K562 (cell line): ENCODE data around the gene DUOX2. TPM values are rescaled to one million over a fixed set of nuclear protein-coding genes. Genes with fewer than 3 reads are reported as not detected.

Experiments
- ATAC-seq: fragments of 200-7000 bp; cut with Tn5 transposase; 3 replicates; pipeline ENCODE4 v1.9.1; 2020; ENCODE audit warnings: moderate library complexity
- BruUV-seq: library from RNA; stranded (reverse); fragments of 400-500 nt; replicated peaks from 2 replicates; lab custom pipeline; 2021; lab: Mats Ljungman, UMichigan
- CTCF ChIA-PET: fragments of 300-600 bp; formaldehyde crosslinking; extraction: SDS; loops from one replicate; lab custom pipeline; 2021; ENCODE audit warnings: low intra/inter-chr PET ratio; lab: Yijun Ruan, JAX
- POLR2A ChIA-PET: fragments of 300-600, 350-650 bp; sonication (Branson Sonifier 250); formaldehyde crosslinking; extraction: SDS; loops from one replicate; lab custom pipeline; 2021; ENCODE audit warnings: antibody characterized with exemption, inconsistent platforms; lab: Yijun Ruan, JAX
- DNase-seq, 4 experiments: peaks; one replicate each; pipeline versions ENCODE4 v3.0.0 to v3.0.0-alpha.2; 2011 to 2018; ENCODE audit warnings: low spot score in 3 of 4, mixed read lengths in 3 of 4; ENCODE audit errors: extremely low read depth in 1 of 4
- FAIRE-seq: peaks from 2 replicates; lab custom pipeline; 2011; peaks lifted over from hg19 to GRCh38; lab: Jason Lieb, UNC
- H2AFZ ChIP-seq: 2 replicates; pipeline ENCODE4 v1.6.0; 2011; ENCODE audit warnings: low read depth, low read length, control low read depth, inconsistent platforms
- H3K27ac ChIP-seq: fragments of 200-600 bp; 3 replicates; pipeline ENCODE4 v1.8.0; 2011; ENCODE audit warnings: low read depth, mild to moderate bottlenecking, control low read depth, inconsistent platforms, low read length, moderate library complexity, mixed read lengths; ENCODE audit errors: extremely low read depth
- H3K27me3 ChIP-seq, 2 experiments: fragments of 300-600 bp in 1 of 2; 2 replicates in 1 of 2; 3 replicates in 1 of 2; pipeline versions ENCODE4 v1.6.0 to v1.8.0; 2011; ENCODE audit warnings: inconsistent platforms in 2 of 2, low read length in 2 of 2, mild to moderate bottlenecking in 1 of 2, mixed read lengths in 1 of 2, moderate library complexity in 1 of 2; ENCODE audit not compliant: control insufficient read depth in 2 of 2, insufficient read depth in 2 of 2
- H3K36me3 ChIP-seq: fragments of 300-600 bp; 3 replicates; pipeline ENCODE4 v1.8.0; 2011; ENCODE audit warnings: mild to moderate bottlenecking, low read length, inconsistent platforms; ENCODE audit not compliant: control insufficient read depth, insufficient read depth
- H3K4me1 ChIP-seq, 2 experiments: fragments of 200-600 bp in 1 of 2; replicated peaks in 1 of 2; 2 replicates in 1 of 2; 3 replicates in 1 of 2; pipeline versions ENCODE4 v1.5.1 to v1.8.0; 2011; ENCODE audit warnings: inconsistent platforms in 2 of 2, low read length in 2 of 2, mild to moderate bottlenecking in 1 of 2, mixed read lengths in 1 of 2, moderate library complexity in 1 of 2; ENCODE audit not compliant: control insufficient read depth in 2 of 2, insufficient read depth in 2 of 2
- H3K4me2 ChIP-seq: 2 replicates; pipeline ENCODE4 v1.6.1; 2011; ENCODE audit warnings: low read length, control low read depth, inconsistent platforms, mixed read lengths; ENCODE audit not compliant: insufficient read depth
- H3K4me3 ChIP-seq: fragments of 200-600 bp; sonication (generic), shearing (Covaris generic); 2 replicates; pipeline ENCODE4 v1.5.1; 2016; ENCODE audit warnings: control low read depth, inconsistent platforms
- H3K79me2 ChIP-seq: fragments of 200-600 bp; 3 replicates; pipeline ENCODE4 v1.8.0; 2011; ENCODE audit warnings: low read length, inconsistent platforms; ENCODE audit not compliant: control insufficient read depth, insufficient read depth
- H3K9ac ChIP-seq, 2 experiments: 2 replicates each; pipeline versions ENCODE4 v1.6.0 to v1.6.1; 2011; ENCODE audit warnings: low read depth in 2 of 2, low read length in 2 of 2, control low read depth in 1 of 2, inconsistent platforms in 1 of 2, mild to moderate bottlenecking in 1 of 2, mixed read lengths in 1 of 2; ENCODE audit not compliant: insufficient read depth in 1 of 2
- H3K9me1 ChIP-seq: one replicate; pipeline ENCODE4 v1.6.0; 2011; ENCODE audit warnings: inconsistent platforms, mild to moderate bottlenecking, low read length, moderate library complexity; ENCODE audit not compliant: control insufficient read depth, insufficient read depth
- H3K9me3 ChIP-seq: replicated peaks from 2 replicates; pipeline ENCODE4 v1.5.1; 2011; ENCODE audit warnings: low read depth, low read length, inconsistent platforms; ENCODE audit not compliant: control insufficient read depth, insufficient read depth
- H4K20me1 ChIP-seq: replicated peaks from 2 replicates; pipeline ENCODE4 v1.6.1; 2011; ENCODE audit warnings: low read length, inconsistent platforms, mixed read lengths; ENCODE audit not compliant: control insufficient read depth, insufficient read depth
- NFIC ChIP-seq: fragments of 450-650 bp; IDR thresholded peaks from 2 replicates; pipeline ENCODE4 v1.6.1; 2017; ENCODE audit warnings: mild to moderate bottlenecking, inconsistent platforms
- WGBS: fragments of 100-300 bp; shearing (Covaris generic); methylation state at CpG from one replicate; pipeline ENCODE4 v1.1.6; 2016; ENCODE audit warnings: low coverage, mixed read lengths; ENCODE audit not compliant: insufficient coverage; ENCODE audit errors: missing lambda C conversion rate; 5-methylcytosine and 5-hydroxymethylcytosine counted together
- in situ Hi-C: fragments of 300-500 bp; cut with MboI; formaldehyde crosslinking; loops from 4 replicates; pipeline ENCODE4 v1.15.0; 2018; ENCODE audit warnings: inconsistent platforms, mixed read lengths
- intact Hi-C: fragments of 100-400 bp; cut with micrococcal nuclease; formaldehyde crosslinking; loops from 2 replicates; pipeline ENCODE4 v1.14.2; 2022
- polyA plus RNA-seq, 8 experiments: library from polyadenylated mRNA; depleted of rRNA in 4 of 8; stranded (reverse) in 5 of 8; unstranded in 3 of 8; fragments of >200 nt; fragmentation: Nextera tagmentation in 2 of 8; fragmentation: Illumina TruSeq in 1 of 8; extraction: Ambion mirVana in 2 of 8; extraction: Trizol in 1 of 8; gene quantifications; 2 replicates each; pipeline versions ENCODE4 v1.2.1 to v1.2.3, GENCODE V29; 2011 to 2014; ENCODE audit warnings: inconsistent platforms in 1 of 8, missing spikeins in 1 of 8
- total RNA-seq, 7 experiments: library from RNA; depleted of rRNA in 6 of 7; stranded (reverse); fragments of >200 nt in 6 of 7; fragmentation: Illumina TruSeq in 2 of 7; extraction: Trizol in 2 of 7; gene quantifications; 2 replicates each; pipeline versions ENCODE4 v1.2.1 to v1.2.3, GENCODE V29; 2011 to 2021; ENCODE audit warnings: low replicate concordance in 1 of 7
- TF ChIP-seq, protein P1 (sequence below): fragments of 250-450 bp; sonication (Bioruptor Pico); IDR thresholded peaks from 2 replicates; pipeline ENCODE4 v1.4.0; 2020; ENCODE audit warnings: mild to moderate bottlenecking, moderate library complexity, borderline replicate concordance

The DUOX2 gene
- total and polyA plus RNA-seq, 9 of the 15 experiments (the other 6 are each of a cell fraction or from before 2014, with no cell fraction given): 0.01 to 0.03 (median 0.02) TPM; not detected in 6

DNA sequence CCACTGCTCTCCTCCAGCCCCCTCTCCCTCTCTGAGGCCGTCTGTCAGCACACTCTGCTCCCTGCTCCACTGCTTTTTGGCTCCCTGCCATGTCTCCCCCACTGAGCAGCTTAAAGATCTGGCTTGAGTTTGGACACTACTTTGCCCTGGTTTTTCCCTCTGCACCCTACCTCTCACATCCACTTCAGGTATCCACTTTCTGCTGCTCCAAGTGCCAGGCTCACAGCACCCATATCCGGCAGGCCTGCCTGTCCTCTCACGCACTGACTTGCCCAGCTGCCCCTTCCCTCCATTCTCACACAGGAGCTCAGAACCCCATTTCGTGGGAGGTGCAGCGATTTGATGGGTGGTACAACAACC, 19.6 kb upstream of the DUOX2 start:
- POLR2A ChIA-PET: interaction anchor here (0.6 kb wide), 2 partner anchors 36 to 110 kb away, joined by 3 to 4 read pairs; no protein-coding TSS in a partner anchor
- no peaks in the 10 kb centered on the region for H3K36me3 ChIP-seq
- no peaks in the 10 kb centered on the region for H4K20me1 ChIP-seq
- CTCF ChIA-PET: no interaction called here
- ATAC-seq (no peak), FAIRE-seq (no peak), DNase-seq (no peak)
- H3K9me3 ChIP-seq: no peaks in the 10 kb centered on the region
- no peak overlapping the region for H3K4me2 ChIP-seq
- in situ Hi-C loops: no loop called here
- peaks cover 23 to 40% of the 10 kb centered on the region in 2 experiments for H3K27me3 ChIP-seq
- H3K9me1 ChIP-seq: no peaks in the 10 kb centered on the region
- no peaks in the 10 kb centered on the region for H3K79me2 ChIP-seq
- intact Hi-C loops: no loop called here
- TF ChIP-seq NFIC: peak; percentile 89
- TF ChIP-seq, protein P1, sequence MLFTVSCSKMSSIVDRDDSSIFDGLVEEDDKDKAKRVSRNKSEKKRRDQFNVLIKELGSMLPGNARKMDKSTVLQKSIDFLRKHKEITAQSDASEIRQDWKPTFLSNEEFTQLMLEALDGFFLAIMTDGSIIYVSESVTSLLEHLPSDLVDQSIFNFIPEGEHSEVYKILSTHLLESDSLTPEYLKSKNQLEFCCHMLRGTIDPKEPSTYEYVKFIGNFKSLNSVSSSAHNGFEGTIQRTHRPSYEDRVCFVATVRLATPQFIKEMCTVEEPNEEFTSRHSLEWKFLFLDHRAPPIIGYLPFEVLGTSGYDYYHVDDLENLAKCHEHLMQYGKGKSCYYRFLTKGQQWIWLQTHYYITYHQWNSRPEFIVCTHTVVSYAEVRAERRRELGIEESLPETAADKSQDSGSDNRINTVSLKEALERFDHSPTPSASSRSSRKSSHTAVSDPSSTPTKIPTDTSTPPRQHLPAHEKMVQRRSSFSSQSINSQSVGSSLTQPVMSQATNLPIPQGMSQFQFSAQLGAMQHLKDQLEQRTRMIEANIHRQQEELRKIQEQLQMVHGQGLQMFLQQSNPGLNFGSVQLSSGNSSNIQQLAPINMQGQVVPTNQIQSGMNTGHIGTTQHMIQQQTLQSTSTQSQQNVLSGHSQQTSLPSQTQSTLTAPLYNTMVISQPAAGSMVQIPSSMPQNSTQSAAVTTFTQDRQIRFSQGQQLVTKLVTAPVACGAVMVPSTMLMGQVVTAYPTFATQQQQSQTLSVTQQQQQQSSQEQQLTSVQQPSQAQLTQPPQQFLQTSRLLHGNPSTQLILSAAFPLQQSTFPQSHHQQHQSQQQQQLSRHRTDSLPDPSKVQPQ (CRISPR knock-in tag): no peak
- peaks cover 0 to 14% of the 10 kb centered on the region in 2 experiments; a peak in 2 of 5 replicates for H3K4me1 ChIP-seq
- BruUV-seq: no TSS peak
- no peak overlapping the region for H3K27ac ChIP-seq
- no peak overlapping the region for H3K9ac ChIP-seq
- H2AFZ ChIP-seq: no peak overlapping the region
- 2% methylated on average over 5 of the region's 5 CpGs for WGBS
- H3K4me3 ChIP-seq: no peak overlapping the region
